ENCODE results near the gene RERG. TPM values are rescaled to one million over a fixed set of nuclear protein-coding genes. Genes with fewer than 3 reads are reported as not detected.

Gene RERG
- total RNA-seq, 1 donor: under 0.01 TPM

GRCh38 chr12:15253990-15254389 is 32.8 kb upstream of the RERG start:
- H3K4me3 ChIP-seq (ENCODE audit: low read depth, low read length): no peak overlapping the region
- no peak for TF ChIP-seq CTCF (IDR thresholded peaks at IDR 0.05; ENCODE audit: insufficient read depth, low read depth, low read length)
- DNase-seq (ENCODE audit: low read depth): no peak

DNA sequence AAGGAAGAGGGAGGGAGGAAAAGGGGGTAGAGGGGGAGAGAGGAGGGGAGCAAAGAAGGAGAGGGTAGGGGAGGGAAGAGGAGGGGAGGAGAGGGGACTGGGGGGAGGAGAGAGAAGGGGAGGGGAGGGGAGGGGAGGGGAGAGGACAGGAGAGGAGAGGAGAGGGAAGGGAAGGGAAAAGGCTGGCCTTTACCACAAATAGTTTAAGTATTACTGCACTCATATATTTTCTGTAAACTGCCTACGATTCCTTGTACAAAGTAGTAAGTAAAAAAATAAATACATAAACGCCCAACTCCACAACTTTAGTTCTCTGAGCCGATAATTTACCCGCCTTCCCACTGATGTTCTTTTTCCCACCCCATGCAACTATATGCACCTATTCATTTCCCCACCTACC is 23.7 kb upstream of the RERG start:
- H3K4me3 ChIP-seq (ENCODE audit: low read depth, low read length): no peak overlapping the region
- DNase-seq (ENCODE audit: low read depth): no peak
- no peak for TF ChIP-seq CTCF (IDR thresholded peaks at IDR 0.05; ENCODE audit: insufficient read depth, low read depth, low read length)

DNA sequence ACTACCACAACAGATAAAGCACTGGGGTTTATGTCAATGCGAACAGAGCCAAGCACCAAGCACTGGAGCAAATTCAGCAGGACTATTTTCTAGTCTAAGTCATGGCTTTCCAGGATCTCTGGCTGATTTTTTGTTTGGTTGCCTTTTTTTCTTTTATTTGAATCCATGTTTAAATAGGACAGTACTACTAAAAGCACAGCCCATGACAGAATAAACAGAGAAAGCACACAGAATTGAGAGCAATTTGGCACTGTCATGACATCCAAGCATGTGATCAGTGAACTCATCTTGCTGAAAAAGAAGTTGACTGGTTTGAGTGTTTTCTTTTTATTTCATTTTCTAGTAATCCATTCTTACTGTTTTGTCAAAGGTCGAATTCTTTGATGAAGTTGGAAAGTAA is 23.1 kb upstream of the RERG start:
- TF ChIP-seq CTCF (IDR thresholded peaks at IDR 0.05; ENCODE audit: insufficient read depth, low read depth, low read length): no peak
- H3K4me3 ChIP-seq (ENCODE audit: low read depth, low read length): no peak overlapping the region
- DNase-seq (ENCODE audit: low read depth): no peak

GRCh38 chr12:15243102-15243501 is 21.9 kb upstream of the RERG start:
- no peak overlapping the region for H3K4me3 ChIP-seq (ENCODE audit: low read depth, low read length)
- no peak for TF ChIP-seq CTCF (IDR thresholded peaks at IDR 0.05; ENCODE audit: insufficient read depth, low read depth, low read length)
- no peak for DNase-seq (ENCODE audit: low read depth)

GRCh38 chr12:15240898-15241297 is 19.7 kb upstream of the RERG start:
- DNase-seq (ENCODE audit: low read depth): no peak
- no peak overlapping the region for H3K4me3 ChIP-seq (ENCODE audit: low read depth, low read length)
- TF ChIP-seq CTCF (IDR thresholded peaks at IDR 0.05; ENCODE audit: insufficient read depth, low read depth, low read length): no peak

DNA sequence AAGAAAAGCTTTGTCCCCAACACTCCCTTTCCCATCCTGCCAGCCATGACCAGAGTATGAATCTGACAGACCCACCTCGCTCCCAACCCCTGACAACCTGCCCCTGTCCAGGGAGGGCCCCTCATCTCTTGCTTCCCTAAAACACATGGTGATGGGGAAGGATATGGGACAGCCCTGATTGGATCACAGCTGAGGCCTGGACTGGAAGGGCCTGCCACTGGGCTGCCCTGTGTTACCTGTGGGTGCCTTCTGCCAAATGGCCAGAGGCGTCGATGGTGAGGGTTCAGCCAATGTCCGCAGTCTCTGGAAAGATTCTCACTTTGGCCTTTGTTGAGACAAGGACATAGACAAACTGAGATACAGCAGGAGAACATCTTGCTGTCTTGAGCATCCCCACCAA is 13.3 kb upstream of the RERG start:
- no peak overlapping the region for H3K4me3 ChIP-seq (ENCODE audit: low read depth, low read length)
- no peak for TF ChIP-seq CTCF (IDR thresholded peaks at IDR 0.05; ENCODE audit: insufficient read depth, low read depth, low read length)
- DNase-seq (ENCODE audit: low read depth): no peak

DNA sequence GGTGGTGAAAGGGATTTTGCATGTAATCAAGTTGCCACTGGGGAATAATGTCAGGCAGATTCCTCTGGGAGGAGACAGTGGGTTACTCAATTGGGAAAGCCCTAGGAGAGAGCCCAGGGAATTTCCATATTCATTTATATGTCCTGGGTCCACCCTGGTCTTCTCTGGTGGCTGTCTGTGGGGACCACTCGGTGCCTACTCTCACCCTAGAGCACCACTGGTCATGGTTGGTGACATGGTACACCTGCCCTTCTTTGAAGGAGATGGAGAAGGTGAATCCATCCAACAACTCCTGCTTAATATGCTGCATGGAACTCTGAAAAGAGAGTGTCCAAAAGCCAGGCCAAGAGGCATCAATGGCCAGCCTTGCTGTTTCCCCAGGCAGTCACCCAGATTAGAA is 12.8 kb upstream of the RERG start:
- DNase-seq (ENCODE audit: low read depth): no peak
- TF ChIP-seq CTCF (IDR thresholded peaks at IDR 0.05; ENCODE audit: insufficient read depth, low read depth, low read length): no peak
- H3K4me3 ChIP-seq (ENCODE audit: low read depth, low read length): no peak overlapping the region
